PC-3 (cell line): Measurements from ENCODE around the gene CASP8. TPM values are rescaled to one million over a fixed set of nuclear protein-coding genes. Genes with fewer than 3 reads are reported as not detected.

ENCODE experiments used
- ATAC-seq: fragments of 200-7000 bp; cut with Tn5 transposase; 2 replicates; pipeline ENCODE4 v1.9.1; 2020; ENCODE audit warnings: mild to moderate bottlenecking, moderate library complexity
- BruUV-seq: library from RNA; stranded (reverse); fragments of 400-500 nt; replicated peaks from 2 replicates; lab custom pipeline; 2021; lab: Mats Ljungman, UMichigan
- CTCF ChIA-PET: fragments of 300-600 bp; sonication (Branson Sonifier 250); formaldehyde crosslinking; loops from one replicate; lab custom pipeline; 2022; ENCODE audit warnings: antibody characterized with exemption; lab: Charles Lee
- POLR2A ChIA-PET: fragments of 300-600 bp; sonication (Branson Sonifier 250); formaldehyde crosslinking; loops from one replicate; lab custom pipeline; 2022; ENCODE audit warnings: antibody characterized with exemption; ENCODE audit not compliant: unreplicated experiment; lab: Charles Lee
- DNase-seq: peaks from one replicate; pipeline ENCODE4 v3.0.0-alpha.2; 2015
- H2AFZ ChIP-seq: fragments of 300-600 bp; sonication (generic); 2 replicates; pipeline ENCODE4 v1.6.0; 2016; ENCODE audit warnings: antibody characterized with exemption, low read length
- H3F3A ChIP-seq: fragments of 300-600 bp; sonication (generic); one replicate; pipeline ENCODE4 v1.6.0; 2017; ENCODE audit warnings: antibody characterized with exemption, low read length, control low read depth, mild to moderate bottlenecking; ENCODE audit not compliant: unreplicated experiment
- H3K27ac ChIP-seq: fragments of 300-600 bp; sonication (generic); 2 replicates; pipeline ENCODE4 v1.5.1; 2016; ENCODE audit warnings: mild to moderate bottlenecking, low read length
- H3K27me3 ChIP-seq: fragments of 300-600 bp; sonication (generic); 2 replicates; pipeline ENCODE4 v1.6.1; 2016; ENCODE audit warnings: low read length, mixed read lengths
- H3K36me3 ChIP-seq: fragments of 300-600 bp; sonication (generic); 2 replicates; pipeline ENCODE4 v1.6.1; 2016; ENCODE audit warnings: low read depth, mixed run types, low read length, mixed read lengths
- H3K4me1 ChIP-seq: fragments of 300-600 bp; sonication (generic); 2 replicates; pipeline ENCODE4 v1.5.1; 2016; ENCODE audit warnings: low read length; ENCODE audit not compliant: insufficient read depth
- H3K4me2 ChIP-seq: fragments of 300-600 bp; sonication (generic); 2 replicates; pipeline ENCODE4 v1.6.0; 2016; ENCODE audit warnings: low read length
- H3K4me3 ChIP-seq: fragments of 300-600 bp; sonication (generic); 2 replicates; pipeline ENCODE4 v1.5.1; 2016; ENCODE audit warnings: mild to moderate bottlenecking, low read length, mixed read lengths
- H3K79me2 ChIP-seq: fragments of 300-600 bp; sonication (generic); 2 replicates; pipeline ENCODE4 v1.6.1; 2017; ENCODE audit warnings: low read length, mixed read lengths
- H3K9ac ChIP-seq: fragments of 300-600 bp; sonication (generic); 2 replicates; pipeline ENCODE4 v1.6.0; 2016; ENCODE audit warnings: mild to moderate bottlenecking, low read length
- H3K9me2 ChIP-seq: fragments of 300-600 bp; sonication (generic); replicated peaks from 2 replicates; pipeline ENCODE4 v1.6.1; 2016; ENCODE audit warnings: mixed run types, low read length, mixed read lengths
- H3K9me3 ChIP-seq: fragments of 300-600 bp; sonication (generic); 2 replicates; pipeline ENCODE4 v1.6.1; 2016; ENCODE audit warnings: low read length, mixed read lengths
- H4K20me1 ChIP-seq: fragments of 300-600 bp; sonication (generic); 2 replicates; pipeline ENCODE4 v1.6.1; 2016; ENCODE audit warnings: low read length, mixed read lengths
- CTCF ChIP-seq: fragments of 300-600 bp; sonication (generic); conservative IDR thresholded peaks from 2 replicates; pipeline ENCODE4 v1.5.1; 2017; ENCODE audit warnings: antibody characterized with exemption, low read depth, mild to moderate bottlenecking, low read length
- EZH2 ChIP-seq: fragments of 300-600 bp; sonication (generic); IDR thresholded peaks from one replicate; pipeline ENCODE4 v1.6.1; 2017; ENCODE audit warnings: antibody characterized with exemption, mild to moderate bottlenecking, low read length; ENCODE audit not compliant: unreplicated experiment
- EZH2phosphoT487 ChIP-seq: fragments of 300-600 bp; sonication (generic); IDR thresholded peaks from 2 replicates; pipeline ENCODE4 v1.6.1; 2018; ENCODE audit warnings: mild to moderate bottlenecking, antibody characterized with exemption, low read length, borderline replicate concordance
- intact Hi-C: fragments of 100-400 bp; cut with micrococcal nuclease; formaldehyde crosslinking; loops from 2 replicates; pipeline ENCODE4 v1.9.0; 2023
- total RNA-seq: library from RNA; depleted of rRNA; stranded (reverse); fragments of >200 nt; gene quantifications from 2 replicates; pipeline ENCODE4 v1.2.3, GENCODE V29; 2014

Gene CASP8
- total RNA-seq, 1 experiment from 2014 or later = 29.4 TPM

DNA sequence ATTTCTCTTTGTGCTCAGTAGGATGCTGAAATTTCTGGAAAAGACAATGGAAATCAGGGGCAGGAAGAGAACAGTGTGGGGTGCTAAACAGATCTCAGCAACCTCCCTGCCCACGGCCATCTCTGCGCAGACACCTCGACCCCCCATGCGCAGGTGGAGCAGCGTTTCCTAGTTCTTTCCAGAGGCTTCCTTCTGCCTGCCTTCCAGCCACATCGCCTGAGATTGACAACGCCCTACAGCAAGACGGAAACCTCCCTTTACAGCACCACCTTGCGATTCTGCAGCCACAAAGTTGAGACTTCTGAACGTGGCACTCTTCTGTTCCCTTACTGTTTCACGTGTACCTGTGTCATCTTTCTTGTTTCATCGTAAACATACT lies 31.4 kb upstream of the CASP8 start:
- ATAC-seq = no peak
- BruUV-seq = no TSS peak
- Histone ChIP-seq H3K9ac (no peak overlapping the region), H3F3A (no peaks in the 10 kb centered on the region), H3K79me2 (peaks cover 6% of the 10 kb centered on the region), H3K4me1 (peaks cover 30% of the 10 kb centered on the region), H3K36me3 (no peaks in the 10 kb centered on the region), H3K9me2 (no peaks in the 10 kb centered on the region), H3K4me3 (no peak overlapping the region), H3K4me2 (peak overlapping the region; percentile 12; the same call in 1 of the 2 replicates), H3K9me3 (no peaks in the 10 kb centered on the region), H3K27ac (no peak overlapping the region), H2AFZ (0 out of 2 replicates have a peak overlapping the region, but pooled peaks have one; percentile 7), H4K20me1 (no peaks in the 10 kb centered on the region), H3K27me3 (no peaks in the 10 kb centered on the region)
- intact Hi-C loops = no loop called here
- TF ChIP-seq EZH2 (no peak), EZH2phosphoT487 (no peak), CTCF (no peak)
- no peak for DNase-seq
- POLR2A ChIA-PET = no interaction called here
- CTCF ChIA-PET = no interaction called here

DNA sequence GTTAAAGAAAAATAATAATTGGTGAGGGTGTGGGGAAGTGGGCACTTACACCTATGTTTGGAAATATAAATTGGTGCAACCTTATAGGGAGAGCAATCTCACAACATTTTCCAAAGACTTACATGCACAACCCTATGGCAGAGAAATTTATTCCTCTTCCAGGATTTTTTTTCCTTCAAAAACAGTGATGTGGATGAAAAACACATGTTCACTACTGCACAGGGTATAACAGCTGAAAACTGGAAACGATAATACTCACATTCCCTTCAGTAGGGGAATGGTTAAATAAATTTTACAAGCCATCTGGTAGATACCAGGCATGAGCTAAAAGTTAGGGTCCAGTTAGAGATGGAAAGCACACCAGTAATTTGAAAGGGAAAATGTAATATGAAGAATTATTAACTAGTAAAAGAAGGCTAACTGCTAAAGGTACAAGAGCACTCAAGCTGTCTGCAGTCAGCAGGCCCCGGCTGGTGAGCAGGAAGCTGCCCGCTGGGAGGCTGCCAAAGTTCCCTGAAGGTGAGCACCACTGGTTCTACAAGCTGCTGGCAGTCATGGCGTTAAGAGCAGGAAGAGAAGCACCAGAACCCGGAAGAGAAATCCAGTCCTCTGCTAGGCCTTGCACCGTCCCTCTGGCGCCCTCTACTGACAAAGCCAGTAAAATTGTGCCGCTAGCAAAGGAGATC lies 28.4 kb upstream of the CASP8 start:
- peaks cover 39% of the 10 kb centered on the region for H3K4me1 ChIP-seq
- H3K79me2 ChIP-seq = peaks cover 36% of the 10 kb centered on the region
- no peaks in the 10 kb centered on the region for H3F3A ChIP-seq
- ATAC-seq (peak; percentile 32), DNase-seq (peak; percentile 97)
- H3K4me3 ChIP-seq = no peak overlapping the region
- H3K4me2 ChIP-seq = peak overlapping the region; percentile 91
- H2AFZ ChIP-seq = peak overlapping the region; percentile 70
- CTCF ChIA-PET = interaction anchor here (0.6 to 2.3 kb wide), 4 partner anchors 49 to 349 kb away, joined by 3 to 38 read pairs (median 4); partner anchors contain the start of gene CASP10
- TF ChIP-seq EZH2phosphoT487 (no peak), CTCF (peak; percentile 94), EZH2 (no peak)
- H3K27me3 ChIP-seq = no peaks in the 10 kb centered on the region
- intact Hi-C loops = loop anchor here (1.0 to 10.0 kb wide), 6 partner anchors 50 to 465 kb away; partner anchors contain the start of genes CFLAR, HYCC2, MPP4 and NDUFB3
- H3K9ac ChIP-seq = peak overlapping the region; percentile 24; the same call in 1 of the 2 replicates
- H3K27ac ChIP-seq = peak overlapping the region; percentile 32
- POLR2A ChIA-PET = interaction anchor here (0.6 to 1.9 kb wide), 3 partner anchors 49 to 422 kb away, joined by 3 to 7 read pairs (median 4); partner anchors contain the start of gene CASP10
- BruUV-seq = TSS peak; percentile 57
- H3K9me3 ChIP-seq = no peaks in the 10 kb centered on the region
- no peaks in the 10 kb centered on the region for H3K9me2 ChIP-seq
- no peaks in the 10 kb centered on the region for H3K36me3 ChIP-seq
- H4K20me1 ChIP-seq = peaks cover 14% of the 10 kb centered on the region; the same call in 1 of the 2 replicates
